K562 (cell line): ENCODE data around the gene HFE. TPM values are rescaled to one million over a fixed set of nuclear protein-coding genes. Genes with fewer than 3 reads are reported as not detected.

ENCODE experiments used
- ATF1 ChIP-seq, 2 experiments: fragments of 450-650 bp in 1 of 2; IDR thresholded peaks; 2 replicates each; pipeline ENCODE4 v1.6.1; 2016; ENCODE audit warnings: missing compliant biosample characterization in 1 of 2, missing genetic modification characterization in 1 of 2
- BCLAF1 ChIP-seq, 2 experiments: fragments of 450-650 bp in 1 of 2; IDR thresholded peaks; 2 replicates each; pipeline ENCODE4 v1.6.1; 2011 to 2017; ENCODE audit warnings: low read depth in 2 of 2, antibody characterized with exemption in 1 of 2, borderline replicate concordance in 1 of 2, low read length in 1 of 2, mild to moderate bottlenecking in 1 of 2, mixed read lengths in 1 of 2; ENCODE audit not compliant: control insufficient read depth in 1 of 2
- EP300 ChIP-seq: IDR thresholded peaks from 2 replicates; pipeline ENCODE4 v1.6.1; 2012; ENCODE audit warnings: low read length, improper control_type of control experiment
- GTF2E2 ChIP-seq: fragments of 200-800 bp; sonication (Bioruptor generic); IDR thresholded peaks from 2 replicates; pipeline ENCODE4 v1.6.1; 2016; ENCODE audit warnings: missing genetic modification characterization, missing compliant biosample characterization
- KAT7 ChIP-seq: sonication (generic); formaldehyde crosslinking; IDR thresholded peaks from 2 replicates; pipeline ENCODE4 v1.8.0; 2022; ENCODE audit warnings: missing genetic modification reagents, mild to moderate bottlenecking, borderline replicate concordance
- KLF6 ChIP-seq: fragments of 250-450 bp; sonication (Bioruptor Pico); IDR thresholded peaks from 2 replicates; pipeline ENCODE4 v1.4.0; 2020; ENCODE audit warnings: mild to moderate bottlenecking, moderate library complexity, borderline replicate concordance
- MCM2 ChIP-seq: fragments of 450-650 bp; IDR thresholded peaks from 2 replicates; pipeline ENCODE4 v1.6.1; 2017; ENCODE audit warnings: low read depth, mild to moderate bottlenecking
- MCM5 ChIP-seq: fragments of 450-650 bp; IDR thresholded peaks from 2 replicates; pipeline ENCODE4 v1.6.1; 2016; ENCODE audit warnings: low read depth
- NFE2L1 ChIP-seq: fragments of 450-650 bp; IDR thresholded peaks from 2 replicates; pipeline ENCODE4 v1.6.1; 2016; ENCODE audit warnings: missing genetic modification characterization, low read depth, mild to moderate bottlenecking, missing compliant biosample characterization, moderate library complexity, borderline replicate concordance
- NR2C2 ChIP-seq, 2 experiments: fragments of 200-800 bp in 1 of 2; sonication (Bioruptor generic) in 1 of 2; sonication (generic) in 1 of 2; formaldehyde crosslinking in 1 of 2; IDR thresholded peaks; 2 replicates each; pipeline versions ENCODE4 v1.6.1 to v1.8.0; 2016 to 2022; ENCODE audit warnings: mild to moderate bottlenecking in 1 of 2, missing compliant biosample characterization in 1 of 2, missing genetic modification characterization in 1 of 2, missing genetic modification reagents in 1 of 2
- NRF1 ChIP-seq, 2 experiments: fragments of 450-650 bp; IDR thresholded peaks in 1 of 2; conservative IDR thresholded peaks in 1 of 2; 2 replicates each; pipeline ENCODE4 v1.6.1; 2014; ENCODE audit warnings: mild to moderate bottlenecking in 2 of 2
- THRB ChIP-seq: fragments of 450-650 bp; formaldehyde crosslinking; conservative IDR thresholded peaks from 2 replicates; pipeline ENCODE4 v1.4.0; 2022; ENCODE audit warnings: mild to moderate bottlenecking, missing genetic modification characterization
- TOE1 ChIP-seq, 2 experiments: fragments of 450-650 bp in 1 of 2; sonication (generic) in 1 of 2; formaldehyde crosslinking in 1 of 2; IDR thresholded peaks; 2 replicates each; pipeline versions ENCODE4 v1.7.1 to v1.8.0; 2016 to 2022; ENCODE audit warnings: borderline replicate concordance in 2 of 2, mild to moderate bottlenecking in 2 of 2, antibody characterized with exemption in 1 of 2, inconsistent platforms in 1 of 2, low read depth in 1 of 2, missing genetic modification reagents in 1 of 2, moderate library complexity in 1 of 2
- TRIM24 ChIP-seq, 2 experiments: fragments of 450-650 bp; IDR thresholded peaks; 2 replicates each; pipeline ENCODE4 v1.6.1; 2016
- ZFP30 ChIP-seq: fragments of 250-450 bp; sonication (Bioruptor Pico); IDR thresholded peaks from 2 replicates; pipeline ENCODE4 v1.8.0; 2022; ENCODE audit warnings: moderate library complexity, mild to moderate bottlenecking, inconsistent platforms, borderline replicate concordance
- ZKSCAN8 ChIP-seq: fragments of 200-800 bp; sonication (Bioruptor generic); IDR thresholded peaks from 2 replicates; pipeline ENCODE4 v1.6.1; 2016; ENCODE audit warnings: missing genetic modification characterization, missing compliant biosample characterization
- ZNF124 ChIP-seq: sonication (generic); formaldehyde crosslinking; IDR thresholded peaks from 2 replicates; pipeline ENCODE4 v1.8.1; 2022; ENCODE audit warnings: missing genetic modification reagents
- ZNF197 ChIP-seq: fragments of 200-800 bp; sonication (Bioruptor generic); IDR thresholded peaks from 2 replicates; pipeline ENCODE4 v1.6.1; 2016; ENCODE audit warnings: low read depth, missing genetic modification characterization, missing compliant biosample characterization
- ZNF384 ChIP-seq: IDR thresholded peaks from 2 replicates; pipeline ENCODE4 v1.6.1; 2012; ENCODE audit warnings: low read depth, low read length, improper control_type of control experiment
- polyA plus RNA-seq, 8 experiments: library from polyadenylated mRNA; depleted of rRNA in 4 of 8; stranded (reverse) in 5 of 8; unstranded in 3 of 8; fragments of >200 nt; fragmentation: Nextera tagmentation in 2 of 8; fragmentation: Illumina TruSeq in 1 of 8; extraction: Ambion mirVana in 2 of 8; extraction: Trizol in 1 of 8; gene quantifications; 2 replicates each; pipeline versions ENCODE4 v1.2.1 to v1.2.3, GENCODE V29; 2011 to 2014; ENCODE audit warnings: inconsistent platforms in 1 of 8, missing spikeins in 1 of 8
- total RNA-seq, 7 experiments: library from RNA; depleted of rRNA in 6 of 7; stranded (reverse); fragments of >200 nt in 6 of 7; fragmentation: Illumina TruSeq in 2 of 7; extraction: Trizol in 2 of 7; gene quantifications; 2 replicates each; pipeline versions ENCODE4 v1.2.1 to v1.2.3, GENCODE V29; 2011 to 2021; ENCODE audit warnings: low replicate concordance in 1 of 7

The HFE gene
- total and polyA plus RNA-seq, 9 of the 15 experiments (the other 6 are each of a cell fraction or from before 2014, with no cell fraction given): 0.14 to 1.2 (median 0.76) TPM

DNA sequence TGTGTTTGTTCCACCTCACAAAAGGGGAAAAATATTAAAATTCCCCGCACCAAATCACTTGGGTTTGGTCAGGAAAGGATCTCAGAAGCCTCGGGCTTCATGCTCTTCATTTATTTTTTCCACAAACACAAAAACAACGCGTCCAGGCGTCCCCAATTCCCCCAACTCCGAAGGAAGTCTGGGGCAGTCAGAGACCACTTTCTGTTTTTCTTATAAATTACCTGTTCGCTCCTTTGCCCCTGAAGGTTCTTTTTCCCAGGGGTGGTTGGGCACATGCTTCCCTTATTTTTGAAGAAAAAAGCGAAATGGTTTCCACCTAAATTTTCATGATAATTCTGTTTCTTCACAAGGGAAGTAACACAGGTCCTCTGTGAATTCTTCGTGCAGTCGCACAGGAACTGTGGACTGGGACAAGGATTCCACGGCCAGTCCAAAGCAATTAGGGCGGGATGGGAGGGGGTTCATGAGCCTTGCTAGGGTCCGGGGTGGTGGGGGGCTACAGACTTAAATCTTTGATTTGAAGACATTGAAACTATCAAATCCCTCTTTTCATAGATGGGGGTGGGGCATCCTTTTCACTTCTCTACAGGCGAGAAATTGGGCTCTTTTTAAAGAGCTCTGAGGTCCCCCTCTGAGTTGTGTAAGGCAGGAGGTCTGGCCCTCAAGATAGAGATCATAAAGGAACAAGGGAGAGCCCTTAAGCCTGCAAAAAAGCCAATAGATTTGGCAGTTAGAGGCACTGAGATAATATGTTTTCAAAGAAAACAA is 30.5 kb upstream of the HFE start (continued):
- TF ChIP-seq THRB (CRISPR knock-in tag): no peak
- no peak for TF ChIP-seq ZFP30 (CRISPR knock-in tag)
- TF ChIP-seq GTF2E2: peak; percentile 98
- TF ChIP-seq ZNF384: no peak
- TF ChIP-seq NFE2L1 (tag): no peak
- TF ChIP-seq ZNF197 (CRISPR knock-in tag): no peak
- no peak for TF ChIP-seq ZNF124 (CRISPR knock-in tag)
- TF ChIP-seq KLF6: no peak
- peak; percentile 46; the same call in 1 of the 2 replicates for TF ChIP-seq EP300
- TF ChIP-seq TOE1 (IDR thresholded peaks at IDR 0.05; ENCODE audit: borderline replicate concordance): no peak
- no peak for TF ChIP-seq TOE1 (CRISPR knock-in tag; IDR thresholded peaks at IDR 0.05; ENCODE audit: borderline replicate concordance, low read depth)
- no peak for TF ChIP-seq ATF1 (CRISPR knock-in tag; IDR thresholded peaks at IDR 0.05)
- no peak for TF ChIP-seq ATF1 (tag; IDR thresholded peaks at IDR 0.05)
- TF ChIP-seq TRIM24 (IDR thresholded peaks at IDR 0.05): no peak
- peak; percentile 80 for TF ChIP-seq ZKSCAN8 (CRISPR knock-in tag)
- TF ChIP-seq NR2C2 (CRISPR knock-in tag; IDR thresholded peaks at IDR 0.05): no peak
- no peak for TF ChIP-seq NR2C2 (tag; IDR thresholded peaks at IDR 0.05)
- no peak for TF ChIP-seq MCM5
- no peak for TF ChIP-seq BCLAF1 (IDR thresholded peaks at IDR 0.05; ENCODE audit: borderline replicate concordance in 1 of 2, control insufficient read depth in 1 of 2, low read depth in 2 of 2, low read length in 1 of 2)
- TF ChIP-seq MCM2: no peak
- no peak for TF ChIP-seq KAT7 (CRISPR knock-in tag)
- TF ChIP-seq NRF1 (conservative IDR thresholded peaks at IDR 0.05 in 1 of 2, IDR thresholded peaks at IDR 0.05 in 1 of 2): peak; percentile 27 to 30; a peak in 1 of 4 replicates
